Lung (tissue), 12 donors: ENCODE measurements around the gene PDK2. TPM values are rescaled to one million over a fixed set of nuclear protein-coding genes. Genes with fewer than 3 reads are reported as not detected.

ENCODE experiments used
- ATAC-seq: fragments of 200-7000 bp; cut with Tn5 transposase; one replicate; pipeline ENCODE4 v1.9.1; 2020; ENCODE audit warnings: moderate number of reproducible peaks; ENCODE audit not compliant: insufficient read depth, low FRiP score
- DNase-seq, 3 donors: peaks; one replicate each; pipeline ENCODE4 v3.0.0-alpha.2; 2013 to 2017
- H3K27ac ChIP-seq, 2 donors: one replicate each; pipeline ENCODE4 v1.5.1; 2013; ENCODE audit warnings: mild to moderate bottlenecking in 2 of 2, moderate library complexity in 2 of 2, control low read depth in 1 of 2, inconsistent platforms in 1 of 2, low read depth in 1 of 2, low read length in 1 of 2
- H3K27me3 ChIP-seq, 3 donors: one replicate each; pipeline ENCODE4 v1.5.1; 2013; ENCODE audit warnings: low read length in 2 of 3; ENCODE audit not compliant: control insufficient read depth in 3 of 3, insufficient read depth in 3 of 3
- H3K36me3 ChIP-seq, 4 donors: one replicate each; pipeline ENCODE4 v1.5.1; 2013; ENCODE audit warnings: low read length in 4 of 4, mild to moderate bottlenecking in 1 of 4, moderate library complexity in 1 of 4; ENCODE audit not compliant: control insufficient read depth in 4 of 4, insufficient read depth in 4 of 4
- H3K4me1 ChIP-seq, 5 donors: one replicate each; pipeline ENCODE4 v1.5.1; 2013; ENCODE audit warnings: low read length in 5 of 5, mild to moderate bottlenecking in 2 of 5, moderate library complexity in 1 of 5; ENCODE audit not compliant: control insufficient read depth in 5 of 5, insufficient read depth in 5 of 5
- H3K4me3 ChIP-seq: one replicate; pipeline ENCODE4 v1.5.1; 2013; ENCODE audit warnings: mild to moderate bottlenecking, control low read depth, moderate library complexity
- H3K9ac ChIP-seq, 2 donors: one replicate each; pipeline ENCODE4 v1.5.1; 2013; ENCODE audit warnings: low read length in 2 of 2, control low read depth in 1 of 2; ENCODE audit not compliant: insufficient read depth in 1 of 2
- H3K9me3 ChIP-seq, 4 donors: one replicate each; pipeline ENCODE4 v1.5.1; 2013; ENCODE audit warnings: low read length in 3 of 4, mild to moderate bottlenecking in 1 of 4, moderate library complexity in 1 of 4; ENCODE audit not compliant: control insufficient read depth in 4 of 4, insufficient read depth in 3 of 4
- CTCF ChIP-seq: IDR thresholded peaks from 2 replicates; pipeline ENCODE4 v1.5.1; 2012; ENCODE audit warnings: mild to moderate bottlenecking; ENCODE audit errors: control extremely low read depth, extremely low read depth
- WGBS, 2 donors: extraction: QIAGEN DNeasy Blood & Tissue Kit; methylation state at CpG; one replicate each; pipeline ENCODE4 v1.1.7; 2013; 5-methylcytosine and 5-hydroxymethylcytosine counted together
- polyA plus RNA-seq, 2 donors: library from polyadenylated mRNA; stranded (reverse); fragments of 200-250 nt; gene quantifications; one replicate each; pipeline ENCODE4 v1.2.1, GENCODE V29; 2013
- total RNA-seq, 2 donors: library from RNA; depleted of rRNA in 1 of 2; stranded (reverse); fragments of >200 nt in 1 of 2; gene quantifications; one replicate each; pipeline ENCODE4 v1.2.1, GENCODE V29; 2014 to 2021
- donor health status: control.
- donor health status: control.
- donor health status: Bipolar disorder and iron deficiency.
- donor health status: healthy.
- donor health status: DM: yes; HTN: yes; CAD: no.

The PDK2 gene
- total and polyA plus RNA-seq, 4 donors: 10.0 to 27.8 (median 19.4) TPM

- peaks cover 0 to 33% (median 13%) of the 10 kb centered on the region in 4 donors for H3K36me3 ChIP-seq
- H3K27me3 ChIP-seq: no peaks in the 10 kb centered on the region
- WGBS, 2 donors: 9 to 15% methylated on average over 5 of the region's 5 CpGs
- peak overlapping the region; percentile 71 to 78 for H3K27ac ChIP-seq
- no peaks in the 10 kb centered on the region for H3K9me3 ChIP-seq
- no peak overlapping the region for H3K9ac ChIP-seq
- TF ChIP-seq CTCF: no peak
- H3K4me3 ChIP-seq: peak overlapping the region; percentile 64
- no peak for ATAC-seq
- peak; percentile 44 to 69 (median 67) for DNase-seq
- peaks cover 11 to 40% (median 21%) of the 10 kb centered on the region in 5 donors for H3K4me1 ChIP-seq
These were observed 52.7 kb downstream of the PDK2 start for GRCh38 chr17:50147841-50148225.

- ATAC-seq (peak; percentile 17), DNase-seq (peak; percentile 47 to 51 (median 48))
- no peaks in the 10 kb centered on the region for H3K9me3 ChIP-seq
- no peak for TF ChIP-seq CTCF
- H3K4me3 ChIP-seq: peak overlapping the region; percentile 64
- 1% methylated on average over 19 to 25 of the region's 25 CpGs for WGBS, 2 donors
- peak overlapping the region; percentile 71 to 78 for H3K27ac ChIP-seq
- peaks cover 0 to 27% (median 9%) of the 10 kb centered on the region in 4 donors for H3K36me3 ChIP-seq
- peak overlapping the region in 1 of 2 donors; percentile 32 for H3K9ac ChIP-seq
- no peaks in the 10 kb centered on the region for H3K27me3 ChIP-seq
- H3K4me1 ChIP-seq: peaks cover 11 to 42% (median 21%) of the 10 kb centered on the region in 5 donors
These were observed 53.3 kb downstream of the PDK2 start for GRCh38 chr17:50148226-50149090.

- peak overlapping the region; percentile 78 for H3K4me3 ChIP-seq
- peak overlapping the region; percentile 87 to 89 for H3K27ac ChIP-seq
- TF ChIP-seq CTCF: no peak
- no peak for ATAC-seq
- no peak for DNase-seq
- no peaks in the 10 kb centered on the region for H3K9me3 ChIP-seq
- WGBS, 2 donors: 0 to 2% methylated on average over 12 to 30 of the region's 30 CpGs
- no peaks in the 10 kb centered on the region for H3K27me3 ChIP-seq
- H3K9ac ChIP-seq: no peak overlapping the region
- H3K36me3 ChIP-seq: peaks cover 0 to 21% (median 7%) of the 10 kb centered on the region in 4 donors
- peaks cover 11 to 42% (median 26%) of the 10 kb centered on the region in 5 donors for H3K4me1 ChIP-seq
These were observed 53.9 kb downstream of the PDK2 start for GRCh38 chr17:50149091-50149416.
